Cerebellar cortex (tissue), 1 donor: ENCODE measurements around the gene TEX29.
A peak's percentile ranks its signal among the peaks of the same experiment; 100 is the strongest.

Source experiments
- DNase-seq: peaks from one replicate; pipeline ENCODE4 v3.0.0-alpha.2; 2015; ENCODE audit warnings: low spot score

The TEX29 gene

DNA sequence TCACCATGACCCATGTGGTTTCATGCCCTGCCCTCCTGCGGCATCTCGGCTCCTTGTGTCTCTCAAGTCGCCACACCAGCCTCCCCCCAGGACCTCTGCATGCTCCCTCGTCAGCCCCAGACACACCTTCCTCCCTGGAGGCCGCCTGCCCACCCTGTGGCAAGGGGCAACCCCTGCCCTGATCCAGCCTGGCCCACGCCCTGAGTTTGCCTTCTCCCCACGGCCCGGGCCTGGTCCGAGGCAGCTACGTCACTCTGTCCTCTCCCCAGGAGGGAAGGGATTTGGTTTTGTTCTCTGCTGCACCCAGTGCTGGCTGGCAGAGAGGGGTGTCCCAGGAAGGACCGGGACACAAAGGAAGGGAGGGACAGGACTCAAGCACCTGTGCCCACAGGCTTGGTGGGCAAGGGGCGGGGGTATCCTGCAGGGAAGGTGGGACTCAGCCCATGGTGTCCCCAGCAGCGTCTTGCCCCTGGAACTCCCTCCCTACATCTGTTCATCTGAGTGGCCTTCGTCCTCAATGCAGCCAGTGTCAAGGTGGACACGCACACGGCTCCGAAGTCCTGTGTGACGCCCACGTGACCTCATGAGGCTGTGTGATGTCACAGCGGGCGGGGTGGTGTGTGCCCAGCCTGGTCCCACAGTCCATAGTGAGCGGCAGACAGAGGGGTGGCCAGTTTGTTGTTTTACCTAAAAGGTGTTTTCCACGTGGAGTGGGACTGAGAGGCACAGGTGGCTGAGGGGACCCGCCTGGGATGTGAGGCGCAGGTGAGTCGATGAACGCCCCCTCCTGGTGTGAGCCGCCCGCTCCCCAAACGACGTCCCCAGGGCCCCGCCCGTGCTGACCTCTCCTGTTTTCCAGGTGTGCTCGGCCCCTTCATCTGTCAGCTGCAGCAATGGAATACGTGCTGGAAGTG, at the start of gene TEX29:
TSS of gene TEX29 (plus strand) at position 645 of the 914 bp plus-strand sequence. CDS start at position 894, 249 bp downstream.
- DNase-seq = no peak

DNA sequence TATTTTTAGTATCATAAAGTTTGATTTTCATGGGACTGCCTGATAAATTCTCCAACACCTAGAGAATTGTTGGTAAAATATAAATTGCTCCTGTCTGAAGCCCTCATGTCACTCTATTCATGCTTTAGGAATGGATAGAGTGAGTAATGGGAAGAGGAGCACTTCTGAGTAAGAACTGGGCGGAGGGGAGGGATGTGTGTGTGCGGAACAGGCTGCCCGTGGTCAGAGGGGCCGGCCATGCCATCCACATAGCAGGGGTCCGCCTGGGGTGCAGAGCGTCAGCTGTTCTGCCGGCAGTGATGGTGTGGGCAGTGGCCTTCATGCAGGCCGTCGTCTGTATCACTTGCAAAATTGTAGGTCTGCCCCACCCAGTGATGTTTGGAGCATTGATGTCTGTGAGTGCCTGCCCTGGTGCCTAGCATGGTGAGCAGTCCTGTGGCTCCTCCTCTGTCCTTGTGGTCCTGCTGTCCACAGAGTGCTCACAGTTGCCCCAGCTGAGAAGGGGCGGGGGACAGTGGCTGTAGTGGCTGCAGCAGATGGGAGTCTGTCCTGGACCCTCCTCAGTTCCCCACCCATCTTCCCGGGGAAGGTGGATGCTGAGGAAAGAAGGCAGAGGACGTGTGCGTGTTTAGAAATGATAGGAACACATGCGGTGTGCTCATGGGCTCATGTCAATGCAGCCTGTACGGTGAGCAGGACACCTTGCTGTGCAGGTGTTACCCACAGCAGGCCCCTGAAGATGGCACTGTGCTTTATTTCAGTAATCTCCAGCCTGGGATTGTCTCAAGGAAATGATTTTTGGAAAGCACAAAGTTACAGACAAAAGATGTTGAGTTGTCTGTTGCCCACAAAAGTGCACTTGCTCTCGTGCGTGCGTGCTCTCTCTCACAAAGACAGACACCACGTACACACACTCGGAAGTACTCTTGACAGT, 49.4 kb upstream of the TEX29 start:
- DNase-seq = peak; percentile 47

DNA sequence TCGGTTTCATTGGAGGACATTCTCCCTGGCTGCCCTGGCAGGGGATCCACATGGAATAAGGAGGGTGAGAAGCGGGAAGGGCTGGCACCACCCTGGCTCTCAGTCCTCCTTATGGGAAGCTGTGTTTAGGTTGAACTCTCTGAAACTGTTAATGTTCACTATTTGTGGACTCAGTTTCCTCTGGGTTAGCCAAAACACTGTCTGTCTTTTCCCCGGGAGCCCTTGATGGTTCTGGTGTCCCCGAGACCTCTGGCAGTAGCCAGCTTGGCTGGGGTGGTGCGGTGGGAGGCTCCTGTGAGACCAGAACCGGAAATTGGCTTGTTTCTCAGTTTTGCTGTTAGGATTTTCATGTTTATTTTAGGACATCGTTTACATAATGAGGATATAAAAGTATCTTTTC, 48.3 kb upstream of the TEX29 start:
- DNase-seq = no peak

DNA sequence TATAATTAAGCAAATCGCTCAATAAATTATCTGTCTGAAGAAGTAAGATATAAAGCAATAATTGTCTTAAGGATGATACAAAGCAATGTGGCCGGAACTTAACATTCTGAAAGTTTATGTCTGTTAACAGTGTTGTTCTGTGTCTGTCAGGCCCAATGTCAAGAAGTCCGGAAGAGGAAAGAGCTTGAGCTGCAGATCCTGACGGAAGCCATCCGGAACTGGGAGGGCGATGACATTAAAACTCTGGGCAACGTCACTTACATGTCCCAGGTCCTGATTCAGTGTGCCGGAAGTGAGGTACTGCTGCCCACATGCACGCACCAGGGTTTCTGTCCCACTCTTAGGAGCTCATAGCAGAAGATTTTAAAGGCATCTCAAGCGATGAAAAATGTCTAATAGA, 45.1 kb upstream of the TEX29 start:
- no peak for DNase-seq

DNA sequence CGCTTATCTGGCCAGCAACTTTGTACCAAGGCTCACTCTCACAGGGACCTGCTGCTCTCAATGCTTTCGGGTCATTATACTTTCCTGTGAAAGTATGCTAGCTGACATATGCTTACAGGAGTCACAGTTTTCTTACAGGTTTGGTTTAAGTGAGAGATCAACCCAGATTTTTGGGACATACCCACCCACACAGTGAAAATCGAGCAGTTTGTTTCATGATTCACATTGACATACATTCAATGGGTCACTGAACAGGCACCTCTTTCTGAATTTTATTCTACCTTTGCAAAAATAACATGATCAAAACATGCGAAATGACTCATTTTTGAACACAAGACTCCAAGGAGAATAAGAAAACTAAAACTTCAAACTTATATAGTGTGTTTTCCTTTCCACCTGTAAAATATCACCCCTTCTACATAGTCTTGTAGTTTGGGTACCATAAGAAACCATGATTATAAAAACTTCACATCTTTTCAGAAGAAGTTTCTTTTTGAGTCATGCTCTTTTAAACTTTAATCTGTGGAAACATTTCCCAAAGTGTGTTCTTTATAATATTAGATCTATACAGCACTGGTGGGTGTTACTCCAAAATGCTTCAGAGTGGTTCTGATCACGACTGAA, 44.3 kb upstream of the TEX29 start:
- DNase-seq = no peak

DNA sequence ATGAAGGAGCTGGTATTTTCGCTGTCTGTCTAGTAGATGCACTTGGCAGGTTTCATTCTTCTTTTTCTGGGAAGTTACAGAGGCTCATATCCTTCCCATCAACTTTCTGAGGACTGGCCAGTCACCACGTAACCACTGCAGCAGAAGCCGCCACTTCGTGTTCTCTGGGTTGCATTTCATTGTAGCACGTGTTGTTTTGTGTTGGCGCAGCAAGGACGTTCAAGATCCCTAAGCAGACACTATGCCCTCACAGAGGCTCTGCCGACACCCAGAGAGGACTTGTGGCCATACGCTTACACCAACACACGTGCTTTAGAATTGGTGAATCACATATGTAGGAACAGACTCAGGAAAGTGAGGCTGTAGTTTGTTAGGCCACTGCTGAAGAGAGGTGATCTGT, 42.2 kb upstream of the TEX29 start:
- DNase-seq = no peak

DNA sequence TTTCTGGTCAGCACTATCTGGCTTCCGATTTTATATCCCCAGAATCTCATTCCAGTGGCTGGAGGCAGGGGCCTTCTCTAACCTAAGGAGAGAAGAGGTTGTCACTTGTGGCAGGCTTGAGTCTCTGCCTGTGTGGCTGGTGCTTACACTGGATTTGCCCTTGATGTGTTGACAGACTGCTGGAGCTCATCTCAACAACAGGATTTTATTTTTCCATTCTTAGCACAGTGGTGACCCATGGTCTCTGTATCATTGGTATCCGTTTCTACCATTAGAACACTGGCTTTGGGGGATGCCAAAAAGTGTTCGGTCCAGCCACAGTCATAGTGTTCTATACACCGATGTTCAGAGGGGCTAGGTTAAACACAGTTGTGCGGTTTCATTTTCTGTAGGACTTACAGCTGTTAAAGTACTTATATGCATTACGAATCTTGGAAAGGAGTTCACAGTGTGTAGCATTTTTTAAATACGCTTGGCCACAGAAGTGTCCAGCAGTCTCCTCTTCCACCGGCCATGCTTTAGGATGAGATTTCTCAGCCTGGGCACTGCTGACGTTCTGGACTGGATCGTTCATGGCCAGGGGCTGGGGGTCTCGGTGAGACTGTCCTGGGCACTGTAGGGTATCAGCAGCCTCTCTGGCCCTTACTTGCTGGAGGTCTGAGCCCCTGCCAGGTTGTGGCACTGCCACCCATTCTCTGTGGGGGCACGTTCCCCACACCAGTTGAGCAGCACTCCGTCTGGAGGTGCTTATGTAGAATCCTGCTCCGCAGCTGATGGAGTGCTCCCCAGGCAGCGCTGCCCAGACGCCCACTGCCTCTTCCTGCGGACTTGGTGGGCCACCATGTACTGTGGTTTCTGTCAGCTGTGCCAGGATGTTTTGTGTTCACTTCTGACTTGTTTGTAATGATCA, 41.4 kb upstream of the TEX29 start:
- DNase-seq = no peak

DNA sequence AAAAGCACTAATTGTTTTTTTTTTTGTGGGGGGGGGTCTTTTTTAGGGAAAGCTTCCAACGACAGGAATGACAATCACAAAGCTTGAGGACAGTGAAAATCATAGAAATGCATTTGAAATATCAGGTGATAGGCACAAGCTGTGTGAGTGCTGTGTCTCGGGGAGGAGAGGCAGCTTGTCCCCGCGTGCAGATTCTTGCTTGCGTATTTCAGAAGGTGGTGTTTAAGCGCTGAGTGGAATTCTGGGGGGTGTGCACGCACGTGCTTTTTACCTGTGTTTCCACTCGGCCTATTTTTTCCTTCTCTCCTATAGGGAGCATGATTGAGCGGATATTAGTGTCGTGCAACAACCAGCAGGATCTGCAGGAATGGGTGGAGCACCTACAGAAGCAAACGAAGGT, 40.2 kb upstream of the TEX29 start:
- DNase-seq = no peak

DNA sequence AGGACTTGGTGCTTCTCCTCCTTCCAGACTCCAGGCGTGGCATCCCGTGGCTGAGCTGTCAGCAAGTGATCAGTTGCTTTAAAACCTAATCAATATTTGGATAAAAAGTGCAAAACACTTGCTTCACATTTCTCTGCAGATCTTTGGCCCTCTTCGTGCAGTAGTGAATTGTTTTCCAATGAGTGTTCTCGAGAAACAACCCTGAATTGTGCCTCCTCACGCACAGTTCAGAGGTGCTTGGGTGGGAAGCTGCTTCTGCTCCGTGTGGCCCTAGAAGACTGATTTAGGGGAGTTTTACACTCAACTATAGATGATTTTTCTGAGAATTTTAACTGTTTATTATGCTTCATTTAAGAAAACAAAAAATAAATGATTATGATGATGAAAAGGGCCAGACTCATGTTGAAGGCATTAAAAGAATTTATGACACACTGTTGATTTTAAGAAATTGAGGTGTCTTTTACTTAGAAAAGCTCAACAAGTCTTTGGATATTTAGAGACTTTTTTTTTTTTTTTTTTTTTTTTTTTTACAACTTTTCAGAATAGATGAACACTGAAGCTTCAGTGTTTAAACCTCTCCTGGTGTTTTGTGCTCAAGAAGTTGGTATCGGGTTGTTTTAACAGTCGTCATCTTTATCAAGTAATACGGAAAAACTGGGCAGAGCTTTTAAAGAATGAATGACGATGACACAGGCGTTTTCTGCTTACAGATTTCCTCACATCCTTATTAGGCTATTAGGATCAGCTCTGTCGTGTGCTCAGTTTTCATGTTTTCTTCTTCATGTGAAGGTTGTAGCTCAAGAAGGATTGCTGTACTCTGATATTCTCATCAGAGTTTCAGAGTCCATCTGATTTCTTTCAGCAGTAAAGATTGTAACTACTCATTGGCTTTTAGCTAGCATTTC, 39.5 kb upstream of the TEX29 start:
- no peak for DNase-seq

DNA sequence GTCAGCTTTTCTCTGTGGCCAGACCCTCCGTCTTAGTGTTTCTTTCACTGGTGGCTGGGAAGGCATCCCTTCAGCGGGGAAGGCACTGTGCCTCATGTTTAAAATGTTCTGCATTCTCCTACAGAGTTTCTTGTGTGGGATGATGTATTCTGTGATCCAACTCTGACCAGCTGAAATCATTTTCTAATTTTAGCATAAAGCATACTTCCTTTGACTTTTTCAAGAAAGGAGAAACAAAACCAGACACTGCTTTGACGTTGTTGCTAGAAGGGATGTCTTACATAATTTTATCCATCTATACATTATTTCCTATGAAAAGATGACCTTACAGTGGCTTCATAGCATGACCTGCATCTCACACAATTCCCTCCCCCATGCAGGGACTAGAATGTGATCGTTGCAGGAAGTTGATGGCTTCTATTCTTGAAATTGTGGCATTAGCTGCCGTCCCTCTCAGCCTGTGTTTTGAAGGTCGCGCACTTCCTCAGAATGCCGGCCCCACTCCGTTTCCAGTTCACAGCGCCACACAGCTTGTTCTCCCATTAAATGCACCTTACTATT, 38.6 kb upstream of the TEX29 start:
- no peak for DNase-seq

DNA sequence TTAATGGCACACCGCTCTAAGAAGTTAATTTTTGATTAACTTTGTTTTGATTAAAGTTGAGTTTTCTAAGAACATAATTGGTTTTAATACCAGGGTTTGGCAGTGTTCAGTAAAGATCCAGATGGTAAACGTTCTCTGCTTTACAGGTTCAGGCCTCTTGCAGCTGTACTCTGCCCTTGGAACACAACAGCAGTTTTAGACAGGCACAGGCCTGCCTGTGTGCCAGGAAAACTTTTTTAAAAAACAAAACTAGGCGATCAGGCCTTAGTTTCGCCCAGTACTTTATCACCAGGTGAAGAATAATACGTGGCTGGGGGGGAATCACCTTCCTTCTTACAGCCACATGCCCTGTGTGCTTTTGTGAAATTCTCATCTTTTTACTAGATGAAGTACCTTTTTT, 38.0 kb upstream of the TEX29 start:
- DNase-seq = no peak

DNA sequence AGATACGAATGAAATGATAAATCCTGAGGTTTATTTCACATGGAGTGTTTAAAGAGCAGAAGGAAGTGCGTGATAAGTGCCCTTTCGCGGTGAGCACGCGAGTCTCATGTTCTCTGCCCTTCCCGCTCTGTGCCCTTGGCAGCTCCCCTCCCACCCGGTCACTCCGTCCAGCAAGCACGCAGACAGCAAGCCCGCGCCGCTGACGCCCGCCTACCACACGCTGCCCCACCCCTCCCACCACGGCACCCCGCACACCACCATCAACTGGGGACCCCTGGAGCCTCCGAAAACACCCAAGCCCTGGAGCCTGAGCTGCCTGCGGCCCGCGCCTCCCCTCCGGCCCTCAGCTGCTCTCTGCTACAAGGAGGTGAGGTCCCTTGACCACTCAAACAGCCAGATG, 37.4 kb upstream of the TEX29 start:
- DNase-seq = no peak

DNA sequence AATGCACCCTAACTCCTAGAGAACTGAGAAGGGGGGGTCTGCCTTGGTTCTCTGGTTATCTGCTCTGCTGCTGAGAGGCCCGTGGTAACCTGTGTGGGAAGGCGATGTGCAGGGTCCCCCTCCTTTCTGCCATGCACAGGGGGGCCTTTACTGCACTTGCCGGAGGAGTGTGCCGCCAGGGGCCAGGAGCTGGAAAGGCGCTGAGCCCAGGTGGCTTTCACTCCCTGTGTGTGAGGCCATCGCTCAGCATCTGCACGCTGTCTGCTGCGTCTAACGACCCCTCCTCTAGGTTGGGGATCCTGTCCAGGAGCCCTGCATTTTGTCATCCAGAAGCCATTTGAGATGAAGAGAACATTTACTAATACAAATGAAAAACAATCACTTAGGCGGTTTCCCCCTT, 37.0 kb upstream of the TEX29 start:
- DNase-seq = no peak

DNA sequence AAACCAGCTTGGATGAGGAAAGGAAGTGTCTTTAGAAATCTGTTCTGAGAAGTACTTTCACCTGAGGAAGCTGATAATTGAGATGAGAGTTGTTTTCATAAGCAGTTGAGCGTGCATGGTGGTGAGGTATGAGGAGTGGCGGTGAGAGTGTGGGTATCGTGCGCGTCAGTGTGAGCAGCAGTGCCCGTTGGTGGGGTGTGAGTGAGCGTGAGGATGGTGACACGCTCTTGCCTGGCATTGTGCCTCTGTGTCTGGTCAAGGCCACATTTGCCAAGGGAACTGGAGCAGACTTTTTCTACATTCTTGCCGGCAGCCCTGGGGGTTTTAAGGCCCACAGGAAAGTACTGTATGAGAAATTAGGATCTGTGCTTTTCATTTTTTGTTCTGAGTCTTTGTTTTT, 36.5 kb upstream of the TEX29 start:
- no peak for DNase-seq

DNA sequence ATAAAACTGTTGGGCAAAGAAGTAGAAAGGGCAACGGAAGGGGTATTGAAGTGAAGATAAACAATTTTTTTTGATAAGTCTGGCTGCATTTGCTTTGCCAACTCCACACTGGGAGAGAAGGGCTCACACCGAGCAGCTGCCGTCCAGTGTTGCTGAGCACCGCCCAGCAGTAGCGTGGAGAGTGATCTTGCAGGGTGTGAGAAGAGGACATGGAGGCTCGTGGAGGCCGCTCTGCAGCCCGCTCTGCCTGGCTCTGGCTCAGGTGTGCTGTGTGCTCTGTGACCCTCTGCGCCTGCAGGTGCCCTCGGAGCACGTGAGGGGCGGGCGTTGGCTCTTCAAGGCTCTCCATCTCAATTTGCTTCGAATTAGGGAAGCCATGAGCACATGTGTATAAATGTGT, 35.9 kb upstream of the TEX29 start:
- DNase-seq = no peak

DNA sequence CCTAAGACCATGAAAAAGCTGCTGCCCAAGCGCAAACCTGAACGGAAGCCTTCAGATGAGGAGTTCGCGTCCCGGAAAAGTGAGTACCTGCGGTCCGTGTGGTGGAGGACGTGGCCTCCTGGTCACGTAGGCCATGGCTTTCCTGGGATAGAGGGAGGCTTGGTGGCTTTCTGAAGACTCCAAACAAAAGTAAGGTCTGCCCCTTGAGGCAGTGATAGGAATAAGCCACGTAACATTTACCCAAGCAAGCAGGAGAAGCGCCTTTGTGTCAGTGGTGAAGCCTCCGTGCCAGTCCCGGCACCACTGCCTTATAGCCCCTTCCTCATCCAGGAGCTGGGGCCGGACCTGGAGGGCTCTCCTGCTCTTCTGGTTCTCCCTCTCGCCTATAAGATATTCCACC, 34.3 kb upstream of the TEX29 start:
- DNase-seq = no peak

DNA sequence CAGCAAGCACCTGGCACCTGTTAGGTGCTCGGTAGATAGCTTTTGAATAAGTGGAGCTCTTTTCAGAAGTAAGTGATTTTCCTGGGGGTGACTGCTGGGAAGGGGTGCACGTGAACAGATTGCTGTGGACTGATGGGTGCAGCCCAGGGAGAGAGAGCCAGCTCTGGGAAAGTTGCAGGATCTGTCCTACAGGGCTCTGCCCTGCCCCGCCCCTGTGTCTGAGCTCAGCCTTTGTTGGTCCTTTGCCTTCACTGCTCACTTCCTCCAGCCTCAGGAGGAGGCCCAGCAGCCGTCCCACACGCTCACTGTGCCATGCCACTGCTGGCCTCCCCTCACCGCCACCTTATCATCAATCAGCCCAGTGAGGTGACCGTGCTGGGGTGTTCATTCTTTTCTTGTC, 33.7 kb upstream of the TEX29 start:
- DNase-seq = no peak

DNA sequence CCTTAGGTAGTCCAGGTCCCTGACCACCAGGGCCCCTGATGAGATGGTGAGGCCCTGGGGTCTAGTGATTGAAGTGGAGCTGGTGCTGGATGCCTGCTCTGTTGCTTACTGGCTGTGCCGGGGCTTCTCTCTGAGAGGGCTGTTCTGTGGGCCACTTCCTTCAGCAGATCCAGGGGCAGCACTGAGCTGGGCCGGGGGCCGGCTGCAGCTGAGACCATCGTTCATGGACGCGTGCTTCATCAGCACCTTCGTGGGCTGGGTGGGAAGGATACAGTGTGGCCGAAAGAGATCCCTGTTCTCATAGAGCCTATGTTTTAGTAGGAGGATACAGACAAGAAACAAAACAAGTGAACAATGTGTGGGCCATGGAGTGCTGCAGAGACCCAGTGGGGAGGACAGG, 33.2 kb upstream of the TEX29 start:
- no peak for DNase-seq

DNA sequence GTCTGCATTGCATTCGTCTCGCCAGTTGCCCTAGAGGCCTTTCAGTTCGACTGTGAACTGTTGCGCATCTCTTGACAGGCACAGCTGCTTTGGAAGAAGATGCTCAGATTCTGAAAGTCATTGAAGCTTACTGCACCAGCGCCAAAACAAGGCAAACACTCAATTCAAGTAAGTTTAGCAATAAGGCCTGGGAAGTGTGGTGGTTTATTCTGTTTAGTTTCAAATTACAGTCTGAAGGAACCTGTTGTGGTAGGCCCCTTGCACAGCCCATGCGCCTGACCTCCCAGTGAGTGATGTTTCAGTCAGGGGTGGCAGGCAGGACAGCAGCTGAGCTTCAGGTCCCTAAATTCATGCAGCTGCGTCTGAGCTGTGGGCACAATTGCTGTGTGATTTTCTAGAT, 32.2 kb upstream of the TEX29 start:
- no peak for DNase-seq

DNA sequence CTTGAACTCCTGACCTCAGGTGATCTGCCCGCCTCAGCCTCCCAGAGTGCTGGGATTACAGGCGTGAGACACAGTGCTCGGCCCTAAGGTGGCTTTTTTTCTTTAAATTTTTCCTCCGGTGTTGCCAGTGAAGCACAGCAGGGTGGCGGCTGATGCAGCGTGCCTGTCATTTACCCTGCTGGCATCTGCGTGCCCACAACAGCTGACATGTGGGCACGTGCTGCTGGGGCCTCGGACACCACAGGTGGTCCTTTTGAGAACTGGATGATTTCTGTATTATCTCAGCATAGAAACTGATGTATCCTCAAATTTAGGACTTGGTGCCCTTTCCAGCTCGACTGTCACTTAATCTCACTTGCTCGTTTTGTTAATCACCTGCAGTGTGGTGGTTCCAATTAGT, 31.2 kb upstream of the TEX29 start:
- no peak for DNase-seq
